HG02678 (cell line): ENCODE results near the gene PKHD1.

ENCODE experiments used
- ATAC-seq: cut with Tn5 transposase; IDR thresholded peaks from one replicate; pipeline ENCODE4 v1.9.1; 2021; ENCODE audit warnings: mild to moderate bottlenecking, moderate library complexity; ENCODE audit not compliant: unreplicated experiment

Gene PKHD1

DNA sequence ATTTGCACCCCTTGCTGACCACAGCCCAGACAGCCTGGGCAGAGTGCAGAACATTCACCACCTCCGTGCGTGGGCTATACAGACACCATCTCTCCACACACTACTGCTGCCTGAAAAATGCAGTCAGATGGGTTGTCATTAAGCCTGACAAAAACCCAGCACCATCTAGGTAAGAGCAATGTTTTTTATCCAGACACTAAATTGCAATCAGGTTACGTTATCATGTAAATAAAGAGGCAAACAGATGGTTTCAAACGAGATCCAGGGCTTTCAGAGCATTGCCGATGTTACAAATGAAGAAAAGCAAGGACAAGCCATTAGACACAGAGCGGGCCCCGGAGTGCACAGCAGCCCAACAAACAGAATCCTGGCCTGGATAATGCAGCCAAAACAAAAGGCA lies 269.6 kb downstream of the PKHD1 start:
- ATAC-seq = no peak

DNA sequence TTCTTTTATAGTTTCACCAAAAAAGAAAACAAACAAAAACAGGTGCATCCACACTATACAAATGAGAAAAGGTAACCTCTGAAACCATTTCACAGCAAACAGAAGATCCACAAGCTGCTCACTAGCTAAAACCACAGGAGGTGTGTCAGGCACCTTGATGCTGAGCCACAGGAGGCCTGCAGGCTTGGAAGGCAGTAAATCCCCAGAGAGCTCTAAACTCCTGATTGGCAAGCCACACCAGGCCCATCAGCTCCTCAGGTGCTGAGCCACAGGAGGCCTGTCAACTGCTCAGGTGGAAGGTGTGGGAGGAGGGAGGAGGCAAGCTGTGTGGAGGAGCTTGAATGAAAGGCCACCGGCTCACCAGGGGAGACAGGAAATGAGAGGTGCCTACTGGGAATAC lies 273.0 kb downstream of the PKHD1 start:
- no peak for ATAC-seq

DNA sequence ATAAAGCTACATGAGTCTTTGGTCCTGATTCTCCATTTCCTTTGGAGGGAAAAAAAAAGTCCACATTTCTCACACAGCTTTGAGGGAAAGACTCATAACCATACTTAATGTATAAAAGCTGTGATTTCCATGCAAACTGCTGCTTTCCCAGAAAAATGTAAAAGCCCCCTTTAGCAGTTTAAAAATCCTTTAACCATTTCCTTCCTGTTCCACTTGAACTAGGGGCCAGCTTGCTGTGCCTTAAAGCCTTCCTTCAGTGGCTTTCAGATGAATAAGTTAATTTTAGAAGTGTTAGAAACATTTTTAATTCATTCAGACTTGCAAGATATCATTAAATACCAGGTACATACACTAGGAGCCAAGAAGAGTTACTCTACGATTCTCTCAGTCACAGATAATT lies 273.5 kb downstream of the PKHD1 start:
- no peak for ATAC-seq

DNA sequence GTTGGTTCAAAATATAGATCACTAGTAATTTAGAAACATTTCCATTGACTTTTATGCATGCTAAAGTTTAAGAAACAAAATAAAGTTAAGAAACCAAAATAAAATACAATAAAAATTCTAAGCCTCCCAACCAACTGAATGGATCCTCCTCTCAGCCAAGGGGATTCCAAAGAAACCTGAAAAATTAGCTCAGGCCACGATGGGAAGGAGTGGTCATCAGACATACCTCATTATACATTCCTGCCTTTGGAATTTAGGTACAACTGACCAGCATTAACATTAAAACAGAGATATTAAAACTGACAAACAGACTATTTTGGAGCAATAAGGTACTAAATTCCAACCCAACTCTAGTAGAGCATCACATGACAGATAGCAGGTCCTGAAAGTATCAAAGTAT lies 275.2 kb downstream of the PKHD1 start:
- ATAC-seq = no peak

DNA sequence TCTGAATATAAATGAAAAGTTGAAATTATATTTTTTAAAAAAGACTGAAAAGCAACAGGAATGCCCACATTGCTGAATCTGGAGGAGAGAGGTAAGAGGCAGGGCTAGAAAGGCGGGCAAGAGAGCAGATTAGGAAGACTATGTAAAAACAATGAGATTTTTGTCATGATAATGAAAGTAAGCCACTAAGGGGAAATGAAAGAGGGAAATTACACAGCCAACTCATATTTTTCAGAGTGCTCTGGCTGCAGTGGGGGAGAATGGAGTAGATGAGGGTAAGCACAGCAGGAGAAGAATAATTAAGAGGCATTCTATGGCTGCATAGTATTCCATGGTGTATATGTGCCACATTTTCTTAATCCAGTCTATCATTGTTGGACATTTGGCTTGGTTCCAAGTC lies 281.9 kb downstream of the PKHD1 start:
- peak; percentile 86 for ATAC-seq

DNA sequence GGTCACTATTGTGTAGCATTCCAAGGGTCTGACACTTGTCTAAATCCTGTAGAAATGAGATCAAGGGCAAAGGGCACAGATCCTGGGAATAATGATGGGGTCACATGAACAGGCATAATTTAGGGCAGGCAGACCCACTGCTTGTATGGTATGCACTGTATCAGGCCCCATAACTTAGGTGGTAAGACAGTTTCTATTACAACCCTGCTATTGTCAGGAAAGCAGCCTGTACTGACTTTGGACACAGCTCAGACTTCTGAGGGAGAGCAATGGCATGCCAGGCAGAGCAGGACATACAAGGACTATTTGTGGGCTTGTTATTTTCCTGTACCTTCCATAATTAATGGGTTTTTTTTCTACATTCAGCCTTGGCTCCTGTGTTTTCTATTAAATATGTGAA lies 286.8 kb downstream of the PKHD1 start:
- ATAC-seq = no peak

DNA sequence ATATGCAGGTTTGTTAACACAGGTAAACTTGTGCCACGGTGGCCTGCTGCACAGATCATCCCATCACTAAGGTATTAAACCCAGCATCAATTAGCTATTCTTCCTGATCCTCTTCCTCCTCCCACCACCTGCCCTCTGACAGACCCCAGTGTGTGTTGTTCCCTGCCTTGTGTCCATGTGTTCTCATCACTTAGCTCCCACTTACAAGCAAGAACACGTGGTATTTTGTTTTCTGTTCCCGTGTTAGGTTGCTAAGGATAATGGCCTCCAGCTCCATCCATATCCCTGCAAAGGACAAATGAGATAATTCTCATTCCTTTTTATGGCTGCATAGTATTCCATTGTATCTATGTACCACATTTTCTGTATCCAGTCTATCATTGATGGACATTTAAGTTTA lies 294.0 kb downstream of the PKHD1 start:
- ATAC-seq = no peak

DNA sequence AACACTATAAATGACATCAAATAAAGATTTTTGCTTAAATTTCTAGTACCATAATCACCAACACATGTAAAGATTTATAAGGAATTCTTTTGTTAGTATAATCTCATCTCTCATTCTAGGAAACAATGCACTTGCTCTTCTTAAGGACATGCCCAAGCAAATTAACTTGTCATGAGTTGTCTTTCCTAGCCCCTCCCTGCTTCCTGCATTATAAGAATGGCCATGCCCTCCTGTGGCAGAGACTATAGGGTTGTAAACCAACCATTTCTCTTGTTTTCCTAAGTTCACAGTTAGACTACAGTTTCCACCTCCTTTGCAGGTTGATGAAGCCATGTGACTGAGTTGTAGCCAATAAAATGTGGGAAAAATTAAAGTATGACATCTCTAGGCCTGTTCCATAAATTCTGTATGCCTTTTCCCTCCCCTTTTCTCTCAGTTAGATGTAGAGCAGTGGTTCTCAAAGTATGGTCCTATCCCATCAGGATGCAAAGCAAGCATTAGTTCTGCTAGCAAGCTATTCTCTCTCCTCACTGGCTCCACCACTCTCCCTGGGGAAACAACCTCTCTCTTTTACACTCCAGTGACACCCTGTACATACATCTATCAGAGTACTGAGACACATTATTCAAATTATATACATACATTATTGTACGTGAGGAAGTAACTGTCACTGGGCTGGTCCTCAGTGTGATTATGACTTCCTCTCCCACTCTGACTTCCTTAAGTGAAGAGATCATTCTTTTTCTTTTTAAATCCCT lies 295.0 kb downstream of the PKHD1 start:
- ATAC-seq = no peak

DNA sequence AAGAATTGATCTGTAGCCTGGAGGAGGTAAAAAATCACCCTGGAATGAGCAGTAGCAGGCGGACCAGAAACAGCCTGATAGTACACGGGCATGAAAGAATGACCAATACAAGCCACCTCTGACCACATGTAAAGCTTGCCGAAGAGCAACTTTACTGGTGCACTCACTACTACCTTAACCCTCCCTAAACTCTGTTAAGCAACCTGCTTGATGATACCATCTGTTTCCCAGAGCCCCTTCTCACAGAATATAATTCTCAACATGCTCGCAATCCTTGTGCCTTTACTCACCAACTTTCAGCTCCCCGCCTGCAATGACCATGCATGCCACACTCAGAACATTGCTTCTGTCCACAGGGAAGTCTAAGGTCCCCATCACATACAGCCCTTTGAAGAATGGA lies 296.5 kb downstream of the PKHD1 start:
- no peak for ATAC-seq

DNA sequence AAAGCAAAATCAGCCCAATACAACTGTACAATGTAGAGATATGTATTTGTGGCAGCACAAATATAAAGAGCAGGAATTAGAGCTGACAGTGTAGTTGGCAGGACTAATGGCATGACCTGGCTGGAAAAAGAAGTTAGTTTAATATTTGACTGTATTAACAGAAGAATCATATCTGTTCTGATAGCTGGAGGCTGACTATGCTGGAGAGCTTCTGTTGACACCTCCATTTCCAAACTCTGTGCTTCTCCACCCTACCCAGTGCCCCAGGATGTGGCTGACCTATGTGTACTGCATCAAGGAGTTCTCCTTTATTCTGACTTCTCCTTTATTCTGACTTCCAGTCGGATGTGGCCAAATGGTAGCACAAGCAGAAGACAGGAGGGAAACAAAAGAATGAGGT lies 299.3 kb downstream of the PKHD1 start:
- ATAC-seq = no peak

DNA sequence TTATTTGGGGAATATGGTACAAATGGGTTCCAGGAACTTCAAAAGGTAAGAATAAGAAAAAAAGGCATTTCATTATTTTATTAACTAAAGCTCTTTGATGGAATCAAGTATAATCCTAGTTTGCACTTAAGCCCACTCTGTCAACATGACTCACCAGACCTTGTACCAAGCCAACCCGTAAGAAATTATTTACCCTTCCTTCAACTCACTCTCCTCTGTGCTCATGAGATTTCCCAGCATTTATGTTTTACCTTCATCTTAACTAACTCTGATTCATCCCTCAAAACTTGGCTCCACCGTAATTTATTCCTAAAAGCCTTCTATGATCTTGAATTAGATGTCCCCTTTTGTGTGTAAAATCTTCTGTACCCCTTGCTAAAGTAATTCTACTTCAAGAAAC lies 308.7 kb downstream of the PKHD1 start:
- no peak for ATAC-seq

DNA sequence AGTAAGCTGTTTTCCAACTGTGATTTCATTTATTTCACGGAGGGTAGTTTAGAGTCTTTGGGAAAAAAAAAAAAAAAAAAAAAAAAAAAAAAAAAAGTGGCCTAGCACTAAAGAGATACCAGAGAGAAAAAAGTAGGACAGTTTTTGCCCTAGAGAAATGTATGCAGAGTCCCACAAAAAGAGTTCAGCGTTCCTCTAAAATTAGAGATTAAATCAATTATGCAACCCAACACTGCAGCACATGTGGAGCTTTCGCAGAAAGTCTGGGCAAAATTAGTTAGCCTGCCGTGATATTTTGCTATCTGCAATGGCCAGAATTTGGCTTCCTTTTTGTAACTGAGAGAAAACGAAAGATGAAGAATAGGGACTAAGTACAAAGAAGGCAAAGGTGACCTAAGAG lies 309.8 kb downstream of the PKHD1 start:
- ATAC-seq = no peak

DNA sequence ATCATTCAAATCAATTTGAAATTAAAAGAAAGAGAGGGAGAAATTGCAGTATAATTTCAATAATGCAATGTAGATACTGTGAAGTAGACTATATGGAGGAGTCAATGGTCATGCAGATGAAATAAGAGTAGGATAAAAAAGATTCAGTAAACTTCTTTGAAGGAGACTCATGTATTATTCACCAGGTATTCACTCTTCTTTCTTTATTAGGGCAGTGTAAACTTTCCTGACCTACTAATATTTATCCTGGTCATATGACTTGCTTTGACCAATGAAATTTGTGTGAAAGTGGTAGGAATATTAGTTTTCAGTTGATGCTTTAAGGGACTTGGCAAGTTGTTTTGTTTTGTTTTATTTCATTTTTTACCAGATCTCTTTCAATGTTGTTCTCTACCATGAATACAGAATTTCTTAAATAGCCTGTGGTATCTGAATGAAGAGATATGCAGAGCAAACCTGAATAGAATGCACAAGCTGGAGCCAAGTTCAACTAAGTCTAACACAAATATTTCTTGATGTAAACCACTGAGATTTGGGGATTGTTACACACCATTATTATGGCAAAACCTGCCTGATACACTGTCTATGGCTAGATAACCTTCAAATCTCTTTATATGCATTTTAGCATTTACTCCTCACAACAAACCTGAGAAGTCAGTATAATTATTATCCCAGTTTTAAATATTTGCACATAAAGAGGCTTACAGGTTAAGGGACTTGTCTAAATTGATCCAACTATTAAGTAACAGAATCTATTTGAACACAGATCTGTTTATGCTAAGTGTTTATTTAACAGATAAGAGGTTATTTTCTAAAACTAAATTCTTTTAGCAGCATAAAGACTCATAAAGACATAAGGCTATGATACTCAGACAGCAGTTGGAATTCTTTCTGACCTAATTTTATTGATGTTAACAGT lies 311.2 kb downstream of the PKHD1 start:
- no peak for ATAC-seq

DNA sequence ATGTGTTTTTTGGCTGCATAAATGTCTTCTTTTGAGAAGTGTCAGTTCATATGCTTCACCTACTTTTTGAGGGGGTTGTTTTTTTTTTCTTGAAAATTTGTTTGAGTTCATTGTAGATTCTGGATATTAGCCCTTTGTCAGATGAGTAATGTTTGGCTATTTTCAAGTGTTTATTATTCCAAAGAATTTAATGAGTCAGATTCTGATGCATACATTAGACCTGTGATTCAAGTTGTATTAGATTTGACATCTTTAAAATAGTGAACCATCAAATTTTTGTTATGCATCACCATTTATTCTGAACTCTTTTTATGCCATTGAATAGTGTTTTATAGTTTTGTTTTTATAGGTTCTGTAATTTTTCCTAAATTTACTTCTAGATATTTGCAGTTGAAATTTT lies 319.3 kb downstream of the PKHD1 start:
- no peak for ATAC-seq

DNA sequence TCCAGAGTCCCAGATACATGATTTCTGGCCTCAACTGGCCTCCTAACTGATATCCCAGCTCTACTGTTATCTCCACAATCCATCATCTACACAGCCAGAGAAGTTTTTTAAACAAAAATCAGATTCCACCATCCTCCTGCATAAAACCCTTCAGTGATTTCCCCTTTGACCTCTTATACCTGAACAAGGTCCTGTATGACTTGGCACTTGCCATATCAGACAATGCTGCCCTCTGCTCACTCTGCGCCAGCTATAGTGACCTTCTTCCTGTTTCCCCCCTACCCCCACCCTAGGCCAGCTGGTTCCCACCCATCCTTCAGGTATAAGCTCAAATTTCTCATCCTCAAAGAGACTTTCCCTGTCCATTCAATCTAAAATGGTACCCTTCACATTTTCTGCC lies 322.2 kb downstream of the PKHD1 start:
- no peak for ATAC-seq

DNA sequence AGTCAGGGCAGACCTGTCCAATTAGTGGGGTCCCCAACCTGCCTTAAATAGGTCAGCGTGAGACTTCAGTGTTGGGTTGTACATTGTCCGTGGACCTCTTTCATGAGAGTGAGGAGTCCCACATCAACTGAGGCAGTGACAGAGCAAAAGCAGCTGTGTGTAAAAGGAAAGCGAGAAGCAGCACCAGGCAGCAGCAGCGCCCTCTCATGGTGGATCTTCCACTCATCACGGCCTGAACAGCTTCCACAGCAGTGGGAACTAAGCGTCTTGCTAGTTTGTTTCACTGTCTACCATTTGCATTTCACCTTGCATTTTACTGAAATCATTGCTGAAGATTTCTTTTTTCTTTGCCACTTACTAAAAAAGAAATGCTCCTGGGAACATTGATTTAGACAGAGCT lies 333.8 kb downstream of the PKHD1 start:
- no peak for ATAC-seq

DNA sequence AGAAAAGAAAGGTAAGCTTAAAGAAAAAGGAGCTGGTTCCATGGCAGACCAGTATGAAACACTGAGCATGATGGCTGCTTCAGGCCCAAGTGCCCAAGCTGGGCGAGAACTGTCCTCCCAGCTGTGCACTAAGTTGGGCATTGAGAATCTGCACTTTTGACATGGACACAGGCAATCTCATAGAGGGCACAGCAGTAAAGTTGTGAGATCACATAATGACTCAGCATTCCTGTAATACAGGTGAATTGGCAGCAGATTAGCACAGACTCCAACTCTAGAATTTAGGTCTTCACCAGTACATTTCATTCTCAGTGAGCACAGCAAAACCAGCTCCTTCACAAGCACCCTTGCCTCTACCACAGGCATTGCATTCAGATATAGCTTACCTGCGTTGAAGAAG lies 343.4 kb downstream of the PKHD1 start:
- ATAC-seq = no peak

DNA sequence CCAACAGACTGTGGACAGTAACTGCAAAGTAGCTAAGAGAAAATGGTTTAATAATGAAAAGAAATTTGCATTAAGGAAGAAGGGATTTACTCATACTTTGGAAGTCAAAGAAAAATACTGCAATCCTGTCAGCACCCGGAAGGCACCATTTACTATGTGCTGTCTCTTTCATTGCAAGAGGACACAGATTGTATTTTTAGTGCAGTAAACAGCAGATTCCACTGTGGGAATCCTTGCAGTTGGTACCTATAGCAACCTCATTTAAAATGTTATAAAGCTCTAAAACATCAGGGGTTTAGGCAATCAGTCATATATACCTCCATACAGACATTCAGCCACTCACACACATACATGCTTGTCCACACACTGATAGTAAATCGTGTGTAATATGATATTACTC lies 346.8 kb downstream of the PKHD1 start:
- ATAC-seq = no peak

DNA sequence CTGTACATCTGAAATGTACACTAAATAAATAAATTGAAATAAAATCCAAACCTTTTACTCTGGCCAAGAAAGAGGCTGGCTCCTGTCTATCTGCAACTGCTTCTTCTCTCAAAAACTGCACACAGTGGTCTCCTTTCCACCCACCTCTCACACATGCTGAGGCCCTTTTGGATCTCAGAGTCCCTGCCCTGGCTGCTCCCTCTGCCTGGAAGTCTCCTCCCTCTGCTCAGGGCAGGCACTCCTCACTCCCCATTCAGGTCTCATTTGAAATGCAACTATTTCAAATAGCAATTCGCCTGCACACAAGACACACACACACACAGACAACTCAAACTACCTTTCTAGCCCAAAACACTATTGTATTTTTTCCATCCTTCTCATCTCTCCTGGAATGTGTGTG lies 348.8 kb downstream of the PKHD1 start:
- no peak for ATAC-seq

DNA sequence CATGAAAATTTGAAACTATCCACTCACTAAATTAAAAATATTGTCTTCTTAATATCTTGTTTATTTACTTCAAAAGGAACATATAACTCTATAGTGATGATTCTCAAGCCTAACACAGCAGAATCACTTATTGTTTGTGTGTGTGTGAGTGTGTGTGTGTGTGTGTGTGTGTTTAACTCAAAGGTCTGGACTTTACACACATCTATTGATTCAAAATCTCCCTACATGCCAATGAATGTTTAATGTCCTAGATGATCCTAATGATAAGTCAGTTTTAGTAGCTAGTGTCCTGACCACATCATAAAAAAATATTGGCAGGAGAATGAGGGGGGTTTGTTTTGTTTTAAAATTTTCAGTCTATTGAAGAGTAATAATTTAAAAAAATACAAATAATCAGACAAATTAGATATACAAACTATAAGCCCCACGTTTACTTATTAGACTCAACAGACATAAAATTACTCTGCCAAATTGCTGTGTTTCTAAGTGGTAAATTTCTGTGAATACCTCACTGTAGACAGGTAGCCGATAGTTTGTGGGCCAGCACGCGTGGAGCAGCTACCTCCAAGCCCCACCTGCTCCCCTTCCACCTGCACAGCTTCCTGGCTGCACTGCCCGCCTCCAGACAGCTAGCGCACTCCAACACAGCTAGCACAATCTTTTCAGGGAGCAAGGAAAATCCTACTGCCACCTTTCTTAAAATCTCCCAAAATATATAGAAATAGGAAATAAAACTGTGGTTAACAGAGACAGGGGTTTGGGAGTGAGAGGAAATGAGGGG lies 349.6 kb downstream of the PKHD1 start:
- no peak for ATAC-seq

DNA sequence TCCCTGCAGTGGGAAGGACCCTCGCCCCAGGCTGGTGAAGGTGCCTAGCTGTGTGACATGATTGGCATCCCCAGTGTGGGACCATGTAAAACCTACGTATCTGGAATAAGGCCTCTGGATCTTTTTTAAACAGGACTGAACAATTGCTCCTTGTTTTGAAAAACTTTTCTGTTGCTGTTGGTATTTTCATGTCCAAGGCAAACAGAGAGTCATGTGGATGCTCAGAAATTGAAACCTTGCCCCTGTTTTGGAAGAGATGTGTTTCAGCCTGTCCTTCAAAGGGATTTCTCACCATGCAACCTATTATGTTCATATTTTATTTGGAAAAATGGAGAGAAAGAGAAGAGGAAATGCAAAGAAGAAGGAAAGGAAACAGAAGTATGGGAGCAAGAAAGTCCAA lies 362.3 kb downstream of the PKHD1 start:
- no peak for ATAC-seq

DNA sequence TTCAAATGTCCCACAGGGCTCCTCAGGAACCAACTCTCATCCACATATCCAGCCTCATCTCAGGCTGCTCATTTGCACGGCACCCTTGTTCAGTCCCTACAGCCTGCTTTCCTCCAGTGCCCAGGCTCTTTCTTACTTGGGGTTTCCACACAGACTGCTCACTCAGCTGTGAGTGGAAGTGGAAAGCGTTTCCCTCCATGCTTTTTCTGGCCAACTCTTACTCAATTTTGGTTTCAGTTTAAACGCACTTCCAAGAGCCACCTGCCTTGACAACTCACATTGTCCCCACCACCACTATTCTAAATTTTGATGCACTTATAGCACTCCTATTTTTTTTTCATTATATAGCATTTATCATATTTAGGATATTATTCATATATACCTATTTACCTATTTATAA lies 367.1 kb downstream of the PKHD1 start:
- ATAC-seq = no peak
